GM12875 (cell line): Measurements from ENCODE around the gene CAB39L.

Experiments used
- H3K4me3 ChIP-seq: one replicate; pipeline ENCODE4 v1.5.1; 2011; ENCODE audit warnings: low read depth, low read length, control low read depth
- CTCF ChIP-seq: IDR thresholded peaks from 2 replicates; pipeline ENCODE4 v1.5.1; 2011; ENCODE audit warnings: low read depth, mild to moderate bottlenecking, control low read depth, inconsistent platforms, low read length, moderate library complexity, borderline replicate concordance; ENCODE audit not compliant: insufficient read depth

The CAB39L gene

GRCh38 chr13:49326222-49326917 is 117.5 kb downstream of the CAB39L start:
- no peak overlapping the region for H3K4me3 ChIP-seq
- no peak for TF ChIP-seq CTCF

GRCh38 chr13:49323344-49323743 is 120.5 kb downstream of the CAB39L start:
- no peak for TF ChIP-seq CTCF
- H3K4me3 ChIP-seq, result no peak overlapping the region

GRCh38 chr13:49322702-49323101 is 121.2 kb downstream of the CAB39L start:
- no peak overlapping the region for H3K4me3 ChIP-seq
- TF ChIP-seq CTCF, result no peak

GRCh38 chr13:49320975-49321374 is 122.9 kb downstream of the CAB39L start:
- no peak for TF ChIP-seq CTCF
- H3K4me3 ChIP-seq, result no peak overlapping the region

GRCh38 chr13:49319951-49320350 is 123.9 kb downstream of the CAB39L start:
- H3K4me3 ChIP-seq, result no peak overlapping the region

GRCh38 chr13:49319551-49319950 is 124.3 kb downstream of the CAB39L start:
- no peak for TF ChIP-seq CTCF
- H3K4me3 ChIP-seq, result no peak overlapping the region

More at GRCh38 chr13:49319951-49320350, 123.9 kb downstream of the CAB39L start:
- no peak for TF ChIP-seq CTCF

GRCh38 chr13:49315756-49316482 is 127.9 kb downstream of the CAB39L start:
- H3K4me3 ChIP-seq, result no peak overlapping the region
- no peak for TF ChIP-seq CTCF
